ENCODE data around the gene TLX2.

TLX2 gene

DNA sequence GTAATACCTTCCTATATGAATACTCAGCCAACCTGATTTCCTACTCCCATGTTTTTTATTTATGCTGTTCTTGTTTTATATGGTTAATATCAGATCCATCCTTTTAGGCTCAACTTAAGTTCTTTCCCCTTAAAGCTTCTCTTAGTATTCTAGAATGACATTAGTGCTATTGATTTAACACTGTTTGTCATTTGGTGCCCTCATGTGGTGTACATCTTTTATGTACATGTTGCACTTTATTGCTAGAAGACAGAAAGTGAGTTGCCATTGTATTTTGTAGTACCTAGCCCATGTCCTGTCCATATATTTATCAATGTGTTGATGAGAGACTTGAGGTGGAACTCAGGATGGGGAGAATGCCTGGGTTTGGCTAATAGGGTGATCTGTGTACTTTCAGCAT is 18.0 kb downstream of the TLX2 start:
- DNase-seq (ENCODE audit: low spot score), result peak; percentile 79

DNA sequence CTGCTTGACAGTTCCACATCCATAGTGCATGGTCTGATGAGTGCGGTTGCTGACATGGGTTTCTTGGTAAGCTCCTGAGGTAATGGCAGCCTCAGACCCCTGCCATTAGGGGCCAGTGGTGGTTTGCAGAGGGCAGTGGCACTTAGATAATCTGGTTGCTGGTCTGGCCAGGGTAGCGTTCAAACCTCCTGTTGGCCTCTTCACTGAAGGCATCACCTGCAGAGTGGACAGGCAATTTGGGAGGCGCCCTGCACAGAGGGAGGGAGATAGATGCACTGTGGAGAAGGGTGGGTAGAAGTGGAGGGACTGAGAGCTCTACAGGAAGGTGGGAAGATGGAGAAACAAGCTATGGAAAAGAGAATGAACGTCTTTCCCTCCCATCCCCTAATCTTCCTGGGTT is 19.2 kb downstream of the TLX2 start:
- DNase-seq (ENCODE audit: low spot score), result no peak

DNA sequence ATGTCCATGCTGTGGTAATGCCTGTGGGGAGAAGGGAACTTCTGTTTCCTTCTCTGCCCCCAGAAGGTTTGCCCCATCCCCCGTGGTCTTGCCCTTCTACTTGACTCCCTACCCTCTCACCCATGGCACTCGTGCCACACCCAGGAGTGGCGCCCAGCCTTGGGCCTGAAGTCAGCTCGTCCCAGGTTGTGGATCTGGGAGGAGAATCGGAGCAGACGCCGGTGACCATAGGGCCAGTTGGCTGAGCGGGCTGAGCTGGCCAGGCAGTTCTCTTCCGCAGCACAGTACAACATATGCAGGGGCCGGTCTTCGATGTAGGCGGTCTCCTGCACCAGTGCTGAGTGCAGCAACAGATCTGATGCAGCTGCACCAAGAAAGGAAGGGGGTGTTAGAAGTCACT is 20.2 kb downstream of the TLX2 start:
- DNase-seq (ENCODE audit: low spot score), result no peak

DNA sequence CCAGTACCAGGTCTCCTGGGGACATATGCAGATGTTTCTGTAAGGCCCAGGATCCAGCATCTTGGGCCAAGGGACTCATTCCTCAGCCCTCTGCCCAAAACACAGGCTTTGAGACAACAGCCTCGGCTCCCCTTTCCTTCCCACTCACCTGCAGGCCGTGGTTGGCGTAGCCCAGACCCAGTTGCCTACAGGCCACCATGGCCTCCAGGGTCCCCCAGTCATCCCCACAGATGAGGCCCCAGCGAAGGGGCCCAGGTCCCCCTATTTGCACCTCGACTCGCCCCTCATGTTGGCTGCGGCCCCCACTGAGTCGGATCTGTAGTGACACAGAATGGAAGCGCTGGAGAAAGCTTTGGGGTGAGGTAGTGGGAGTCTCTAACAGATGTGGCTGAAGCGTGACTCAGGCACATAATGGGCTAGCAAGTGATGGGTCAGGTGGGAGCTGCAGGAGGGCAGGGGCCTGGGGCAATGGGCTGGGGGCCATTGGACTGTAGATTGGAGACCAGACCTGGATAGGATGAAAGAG is 21.3 kb downstream of the TLX2 start:
- DNase-seq (ENCODE audit: low spot score), result no peak

DNA sequence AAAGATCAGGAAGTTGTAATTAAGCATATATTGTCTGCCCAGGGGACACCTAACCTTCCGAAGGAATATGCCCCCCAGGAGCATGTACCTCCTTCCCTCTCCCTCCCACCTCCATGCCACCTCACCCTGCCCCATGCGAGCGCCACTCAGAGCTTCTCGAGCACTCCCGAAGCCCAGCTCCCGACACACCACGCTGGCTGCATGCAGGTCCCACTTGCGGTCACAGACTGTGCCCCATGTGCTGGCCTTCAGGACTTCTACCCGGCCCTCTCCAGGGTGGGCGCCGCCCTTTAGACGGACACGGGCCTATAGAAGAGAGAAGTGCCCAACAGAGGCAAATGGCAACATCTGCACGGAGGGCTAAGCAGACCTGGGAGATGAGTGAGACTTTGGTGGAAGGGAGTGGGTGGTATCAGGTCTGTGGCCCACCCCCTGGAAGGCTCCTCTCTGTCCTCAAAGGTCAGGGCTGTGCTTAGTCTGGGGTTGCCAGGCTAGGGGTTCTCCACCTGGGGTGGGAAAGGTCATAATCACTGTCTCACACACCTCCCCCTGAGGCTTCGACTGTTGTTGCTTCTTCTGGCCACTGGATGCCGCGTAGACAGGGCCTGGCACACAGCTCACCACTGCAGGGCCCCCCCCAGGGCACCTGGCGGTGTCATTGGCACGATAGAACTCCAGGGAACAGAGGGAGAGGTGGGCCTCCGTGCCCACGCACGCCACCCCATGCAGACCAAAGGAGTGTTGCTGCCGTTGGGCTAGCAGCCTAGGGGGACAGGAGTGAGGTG is 22.1 kb downstream of the TLX2 start:
- no peak for DNase-seq (ENCODE audit: low spot score)

DNA sequence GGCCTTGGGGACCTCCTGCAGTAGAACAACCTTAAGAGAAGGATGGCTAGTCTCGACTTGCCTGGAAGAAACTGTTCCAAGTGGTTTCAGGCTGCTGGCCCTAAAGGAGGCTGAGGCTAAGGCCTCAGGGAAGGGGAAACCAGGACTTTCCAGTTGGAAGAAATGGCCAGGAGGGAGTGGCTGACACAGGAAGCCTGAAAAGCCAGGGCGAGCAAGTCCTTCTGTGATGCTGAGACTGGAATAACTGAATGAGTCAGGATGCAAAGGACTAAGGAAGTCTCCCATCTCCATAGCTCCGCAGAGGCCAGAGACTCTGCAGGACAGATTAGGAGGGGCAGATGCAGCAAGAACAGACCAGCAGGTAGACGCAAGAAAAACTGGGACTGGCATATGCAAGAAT is 22.9 kb downstream of the TLX2 start:
- DNase-seq (ENCODE audit: low spot score), result no peak

DNA sequence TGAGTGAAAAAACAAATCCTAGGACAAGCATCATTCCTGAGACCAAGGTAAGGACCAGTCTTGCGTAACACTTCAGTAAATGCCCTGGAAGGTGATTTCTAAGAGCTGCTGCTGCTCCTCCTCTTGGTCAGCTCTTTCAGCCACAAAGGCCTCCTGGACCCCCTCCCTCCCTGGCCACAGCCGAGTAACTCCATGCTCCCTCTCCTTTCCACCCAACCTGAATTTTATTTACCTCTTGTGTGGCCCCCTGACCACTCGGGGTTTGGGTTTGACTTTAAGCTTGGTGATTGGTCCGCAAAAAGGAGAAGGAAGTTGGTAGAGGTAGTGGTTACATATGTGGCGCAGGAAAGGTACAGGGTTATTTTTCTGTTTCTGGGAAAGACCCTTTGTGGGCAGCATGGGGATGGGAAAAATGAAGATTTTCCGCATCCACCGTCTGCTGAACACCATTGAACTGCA is 24.7 kb downstream of the TLX2 start:
- no peak for DNase-seq (ENCODE audit: low spot score)

DNA sequence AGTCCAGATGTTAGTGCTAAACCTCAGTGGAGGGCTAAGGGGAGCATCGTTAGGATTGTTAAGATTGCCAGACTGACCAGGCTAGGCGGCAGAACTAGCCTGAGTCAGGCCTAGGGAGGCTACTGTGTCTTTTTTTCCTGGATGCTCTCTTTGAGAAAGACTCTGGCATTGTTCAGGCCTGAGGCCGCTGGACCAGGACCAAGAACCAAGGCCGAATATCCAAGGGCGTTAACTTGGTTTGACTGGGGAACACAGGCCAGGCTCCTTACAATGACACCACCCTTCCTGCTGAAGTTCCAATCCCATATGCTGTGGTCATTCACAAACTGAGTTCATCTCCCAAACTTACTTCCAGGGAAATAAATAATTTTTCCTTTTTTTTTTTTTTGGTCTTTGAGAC is 26.0 kb downstream of the TLX2 start:
- DNase-seq (ENCODE audit: low spot score), result no peak

DNA sequence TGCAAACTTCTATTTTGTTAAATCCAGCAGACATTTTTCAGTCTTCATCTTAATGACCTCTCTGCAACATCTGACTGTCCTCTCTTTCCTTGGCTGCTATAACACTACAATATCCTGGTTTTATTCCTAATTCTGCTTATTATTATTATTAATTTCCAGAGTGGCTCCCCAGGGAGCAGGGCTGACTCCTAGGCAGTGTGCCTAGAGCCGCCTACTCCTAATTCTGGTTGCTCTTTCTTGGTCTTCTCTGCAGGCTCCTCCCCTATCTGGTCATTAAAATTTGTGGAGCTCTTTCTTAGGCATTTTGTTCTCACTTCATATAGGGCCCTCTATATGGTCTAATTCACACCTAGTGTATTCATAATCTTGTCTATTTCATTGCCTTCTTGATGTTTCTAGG is 28.7 kb downstream of the TLX2 start:
- no peak for DNase-seq (ENCODE audit: low spot score)

DNA sequence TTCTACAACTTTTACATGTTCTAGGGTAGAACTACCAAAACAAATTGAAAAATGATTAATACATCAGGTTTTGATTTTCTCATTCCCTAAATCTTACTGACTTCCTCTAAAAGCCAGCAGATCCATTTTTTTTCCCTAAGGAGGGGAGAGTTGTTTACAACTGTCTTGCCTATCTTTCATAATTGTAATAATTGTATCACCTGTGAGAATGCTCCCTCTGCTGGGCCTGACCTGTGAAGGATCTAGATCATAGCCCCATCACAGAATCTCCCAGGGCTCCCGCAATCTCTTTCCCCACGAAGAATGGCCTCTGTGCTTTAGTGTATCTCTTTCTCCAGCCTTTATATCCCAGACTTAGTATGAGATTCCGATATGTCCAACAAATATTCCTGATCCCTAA is 30.4 kb downstream of the TLX2 start:
- DNase-seq (ENCODE audit: low spot score), result no peak

DNA sequence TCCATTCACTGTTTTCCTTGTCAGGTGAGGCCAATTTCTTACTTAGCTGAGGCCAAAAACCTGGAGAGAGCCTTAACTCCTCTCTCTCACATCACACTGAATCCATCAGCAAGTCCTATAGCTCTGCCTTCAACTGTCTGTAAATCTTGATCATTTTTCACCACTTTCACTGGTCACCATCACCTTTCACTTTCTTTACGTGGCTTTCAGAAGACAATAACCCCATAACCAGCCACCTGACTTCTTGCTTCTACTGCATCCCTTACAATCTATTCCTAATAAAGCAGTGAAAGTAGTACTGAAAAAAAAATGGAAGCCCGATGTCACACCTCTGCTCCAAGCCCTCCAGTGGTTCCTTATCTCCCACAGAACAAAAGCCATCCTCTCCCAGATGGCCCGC is 31.8 kb downstream of the TLX2 start:
- no peak for DNase-seq (ENCODE audit: low spot score)

DNA sequence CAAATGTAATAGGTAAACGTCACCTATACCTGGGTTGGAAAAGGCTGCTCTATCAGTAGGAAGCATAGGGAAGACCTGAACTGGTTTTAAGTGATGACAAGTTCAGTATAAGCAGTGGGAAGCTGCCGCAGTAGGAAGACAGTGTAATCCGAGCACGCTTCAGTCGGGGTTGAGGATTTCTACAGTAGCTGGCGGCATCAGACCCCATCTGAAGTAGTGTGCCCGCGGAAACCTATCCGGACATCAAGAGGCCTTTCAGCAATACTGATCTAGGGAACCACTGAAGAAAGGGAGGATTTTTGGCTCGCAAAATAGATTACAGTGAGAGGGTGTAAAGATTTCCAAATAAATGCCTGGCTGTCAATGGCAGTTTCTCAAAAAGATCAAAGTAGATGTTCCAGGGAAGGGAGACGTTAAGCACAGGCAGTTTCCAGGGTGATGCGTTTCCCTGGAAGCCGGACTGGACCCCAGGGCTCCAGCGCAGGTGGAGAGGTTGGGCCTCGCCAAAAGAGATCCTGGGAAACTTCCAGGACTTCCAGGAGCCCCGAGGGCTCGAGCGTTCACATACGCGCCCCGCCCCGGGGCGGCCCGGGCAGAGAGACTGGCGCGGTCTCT is 34.1 kb downstream of the TLX2 start:
- DNase-seq (ENCODE audit: low spot score), result no peak

DNA sequence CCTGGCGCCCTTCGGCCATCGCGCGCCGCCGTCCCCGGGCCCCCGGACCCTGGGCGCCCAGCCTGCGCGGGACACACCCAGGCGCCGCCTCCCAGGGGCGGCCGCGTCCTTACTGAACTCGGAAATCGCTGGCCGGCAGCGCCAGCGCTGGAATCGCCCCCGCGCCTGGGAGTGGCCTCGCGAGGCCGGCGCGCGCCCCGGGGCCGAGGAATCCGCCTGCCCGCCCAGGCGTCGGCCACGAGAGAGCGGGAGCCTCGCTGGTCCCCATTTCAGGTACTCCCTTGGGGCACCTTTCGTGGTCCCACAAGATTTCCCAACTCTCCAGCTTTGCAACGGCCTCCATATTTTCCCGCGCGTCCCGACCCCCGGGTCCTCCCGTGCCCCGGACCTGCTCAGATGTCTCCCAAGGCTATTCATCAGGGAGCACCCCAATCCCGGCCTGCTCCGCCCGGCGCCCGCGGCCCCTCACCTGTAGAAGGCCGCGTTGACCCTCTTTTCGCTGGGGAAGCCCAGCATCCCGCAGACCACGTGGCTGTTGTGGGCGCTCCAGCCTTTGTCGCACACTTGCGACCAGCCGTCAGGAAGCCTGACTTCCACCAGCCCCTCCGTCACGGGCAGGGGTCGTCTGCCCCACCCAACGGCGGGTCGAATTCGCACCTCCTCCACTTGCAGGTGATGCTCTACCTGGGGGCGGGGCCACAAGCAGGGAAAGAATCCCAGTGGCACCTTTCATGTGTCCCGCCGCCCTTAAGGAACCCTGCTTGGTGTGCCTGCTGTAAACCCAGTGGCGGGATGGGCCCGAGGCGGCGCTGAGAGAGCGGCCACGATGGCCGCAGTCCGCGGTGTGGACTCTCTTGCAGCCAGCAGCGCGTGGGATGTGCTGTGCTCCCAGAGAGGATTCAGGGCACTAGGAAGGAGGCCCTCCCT is 34.9 kb downstream of the TLX2 start:
- peak; percentile 18 for DNase-seq (ENCODE audit: low spot score)

DNA sequence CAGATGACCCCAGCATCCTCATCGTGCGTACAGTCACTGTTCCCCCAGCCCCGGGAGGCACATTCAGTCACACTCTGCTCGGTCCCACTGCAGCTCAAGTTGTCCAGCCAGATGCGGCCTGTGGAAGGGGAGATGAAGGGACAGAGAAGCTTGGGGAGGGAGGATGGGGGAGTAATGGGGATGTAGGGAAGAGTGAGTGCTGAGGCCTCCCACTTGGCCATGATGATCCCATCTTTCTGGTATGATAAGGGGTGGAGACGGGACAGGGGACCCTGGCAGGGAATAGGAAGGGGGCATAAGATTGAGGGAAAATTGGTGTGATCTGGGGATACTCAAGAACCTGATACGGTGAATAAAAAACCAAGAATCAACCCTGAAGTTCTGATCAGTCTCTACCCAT is 36.0 kb downstream of the TLX2 start:
- DNase-seq (ENCODE audit: low spot score), result no peak

DNA sequence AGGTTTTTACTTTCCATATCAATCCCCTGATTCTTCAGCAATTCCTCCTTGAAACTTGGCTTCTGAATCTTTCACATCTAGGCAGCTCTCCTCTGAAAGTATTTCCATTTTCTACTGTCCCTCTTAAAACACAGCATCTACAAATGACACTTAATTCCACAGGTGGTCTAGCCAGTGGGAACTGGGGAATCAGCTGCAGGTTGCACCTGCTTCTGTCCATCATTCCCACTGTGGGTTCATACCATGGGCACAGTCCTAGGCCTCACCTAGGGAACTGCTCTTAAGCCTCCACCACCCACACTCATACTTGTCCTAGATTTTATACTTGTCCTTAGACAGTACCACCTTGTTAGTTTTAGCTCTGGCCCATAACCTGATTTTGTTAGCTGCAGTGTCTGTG is 37.3 kb downstream of the TLX2 start:
- no peak for DNase-seq (ENCODE audit: low spot score)

DNA sequence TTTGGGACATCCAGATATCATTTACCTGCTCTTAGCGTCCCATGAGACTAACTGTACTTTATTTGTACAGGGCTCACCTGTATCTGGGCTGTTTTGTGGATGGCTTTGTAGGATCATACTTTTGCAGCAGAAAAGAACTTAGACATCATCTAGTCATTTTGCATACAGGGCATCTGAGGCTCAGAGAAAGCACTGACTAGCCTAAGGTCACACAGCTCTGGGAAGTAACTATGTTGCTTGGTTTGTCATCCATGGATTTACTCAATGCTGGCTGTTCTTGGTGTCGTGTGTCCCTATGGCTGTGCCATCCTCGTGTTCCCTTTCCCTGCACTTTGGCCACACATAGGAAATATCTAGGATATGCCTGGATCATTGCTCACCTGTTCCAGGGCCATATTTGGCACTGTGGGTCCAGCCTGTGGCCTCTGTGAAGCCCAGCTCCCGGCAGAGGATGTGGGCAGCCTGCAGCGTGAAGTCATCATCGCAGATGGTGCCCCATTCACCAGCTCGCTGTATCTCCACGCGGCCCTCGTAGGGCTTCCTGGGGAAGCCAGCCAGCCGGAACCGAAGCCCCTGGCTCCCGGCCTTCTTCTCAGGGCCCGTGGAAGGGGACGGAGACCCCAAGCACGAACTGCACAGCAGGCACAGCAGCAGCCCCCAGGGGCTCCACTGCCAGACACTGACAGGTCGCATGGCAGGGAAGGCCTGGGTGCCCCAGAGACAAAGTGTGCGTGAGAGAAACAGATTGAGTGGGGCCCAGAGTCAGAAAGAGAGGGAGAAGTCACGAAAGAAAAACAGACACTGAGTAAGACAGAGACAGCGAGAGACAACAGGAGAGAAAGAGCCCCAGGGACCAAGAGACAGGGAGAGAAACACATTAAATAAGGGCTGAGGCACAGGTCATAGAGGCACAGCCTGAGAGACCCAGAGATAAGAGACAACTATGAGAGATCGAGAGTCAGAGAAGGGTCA is 38.0 kb downstream of the TLX2 start:
- DNase-seq (ENCODE audit: low spot score), result no peak

DNA sequence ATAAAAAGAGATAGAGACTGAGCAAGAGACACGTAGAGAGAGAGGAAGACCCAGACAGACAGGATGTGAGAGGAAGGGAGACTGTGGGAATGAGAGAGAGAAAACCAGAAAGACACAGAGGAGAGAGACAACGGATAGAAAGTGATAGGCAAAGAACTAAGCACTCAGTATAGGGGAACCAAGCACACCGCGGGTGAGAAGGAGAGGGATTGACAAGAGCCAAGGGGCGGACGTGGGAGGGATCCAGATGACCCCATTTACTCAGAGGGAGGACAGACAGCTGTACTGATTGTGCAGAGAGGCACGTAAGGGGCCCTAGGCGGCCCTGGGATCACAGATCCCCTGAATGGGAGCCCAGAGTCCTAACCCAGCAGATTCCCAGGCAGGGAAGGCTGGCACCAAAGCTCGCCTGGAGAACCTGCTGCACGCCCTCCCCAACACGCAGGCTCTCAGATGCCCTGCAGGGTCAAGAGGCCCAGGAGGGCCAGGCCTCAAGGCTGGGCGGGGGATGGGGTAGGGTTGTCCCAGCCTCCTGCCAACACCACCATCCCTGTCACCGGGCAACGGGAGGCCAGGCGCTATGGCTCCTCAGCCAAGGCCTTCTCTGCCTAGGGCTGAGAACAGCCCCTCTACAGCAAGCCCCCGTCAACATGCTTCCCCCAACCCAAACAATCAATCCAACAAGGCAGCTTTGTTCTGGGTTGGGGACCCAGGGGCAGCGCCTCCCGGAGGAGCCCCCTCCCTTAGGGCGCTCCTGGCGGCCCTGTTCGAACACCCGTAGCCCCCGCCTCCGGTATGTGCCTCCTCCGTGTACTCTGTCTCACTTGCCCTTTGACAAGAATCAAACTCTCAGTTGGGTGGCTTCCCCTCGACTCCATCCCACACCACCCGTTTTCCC is 38.9 kb downstream of the TLX2 start:
- no peak for DNase-seq (ENCODE audit: low spot score)

DNA sequence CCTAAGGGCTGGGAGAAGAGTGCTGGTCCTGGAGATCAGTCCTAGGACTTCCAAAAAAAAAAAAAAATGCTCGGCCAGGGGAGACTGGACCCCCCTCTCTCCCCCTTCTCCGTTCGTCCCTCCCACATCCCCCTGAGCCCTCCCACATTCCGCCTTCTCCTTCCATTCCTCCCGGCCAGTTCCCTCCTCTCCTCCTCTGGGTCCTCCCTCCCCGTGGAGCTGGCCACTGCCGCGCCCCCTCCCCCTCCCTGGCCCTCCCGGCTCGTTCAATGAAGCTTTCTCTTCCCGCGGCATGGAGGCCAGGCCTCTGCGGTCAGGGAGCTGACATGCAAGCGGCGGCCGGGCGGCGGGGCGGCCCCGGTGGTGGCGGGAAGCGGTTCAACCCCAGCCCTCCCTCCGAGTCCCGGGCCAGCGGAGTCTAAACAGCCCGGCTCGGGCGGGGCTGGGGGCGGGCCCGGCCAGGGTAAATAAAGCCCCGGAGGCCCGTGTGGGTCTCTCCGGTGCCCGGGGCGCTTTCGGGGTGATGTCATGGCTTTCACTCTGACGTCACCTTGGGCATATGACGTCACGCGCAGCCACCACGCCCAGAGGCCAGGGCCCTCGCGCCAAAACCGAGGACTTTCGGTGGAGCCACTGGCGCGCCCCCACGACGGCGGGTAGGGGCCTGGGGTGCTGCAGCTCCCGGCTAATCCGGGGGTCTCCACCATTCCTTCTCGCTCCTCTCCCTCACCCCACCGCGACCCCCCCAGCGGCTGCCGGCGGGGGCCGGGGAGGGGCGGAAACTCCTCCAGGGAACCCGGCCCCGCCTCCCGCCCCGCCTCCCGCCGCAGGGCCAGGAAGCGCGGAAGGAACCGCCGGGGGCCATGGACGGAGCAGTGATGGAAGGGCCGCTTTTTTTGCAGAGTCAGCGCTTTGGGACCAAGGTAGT is 39.9 kb downstream of the TLX2 start, which contains the start of the genes DOK1 and LOXL3:
Gene DOK1 (plus strand): TSS at position 829 of the 928 bp plus-strand sequence. CDS start 35 bp downstream, at position 864.
Gene LOXL3 (minus strand): TSS at position 51 of the 928 bp plus-strand sequence. CDS start 1,308 bp downstream, outside the sequence.
- DNase-seq (ENCODE audit: low spot score), result peak; percentile 69
